Gastroesophageal sphincter (tissue), 3 donors: ENCODE data around the gene OPN4.

Experiments used
- EP300 ChIP-seq: sonication (generic); formaldehyde crosslinking; IDR thresholded peaks from one replicate; pipeline ENCODE4 v1.6.1; 2017; ENCODE audit warnings: antibody characterized with exemption, mild to moderate bottlenecking
- POLR2A ChIP-seq, 2 donors: fragments of 450-650 bp; IDR thresholded peaks; one replicate each; pipeline ENCODE4 v1.6.1; 2017; ENCODE audit warnings: antibody characterized with exemption in 2 of 2, mild to moderate bottlenecking in 2 of 2, moderate library complexity in 1 of 2
- TF ChIP-seq, protein P1 (sequence below), 4 experiments: fragments of 200-600 bp in 2 of 4; fragments of 450-650 bp in 2 of 4; sonication (generic) in 1 of 4; IDR thresholded peaks; one replicate each; pipeline ENCODE4 v1.5.1; 2017 to 2019; ENCODE audit warnings: antibody characterized with exemption in 4 of 4, mild to moderate bottlenecking in 2 of 4, moderate library complexity in 2 of 4

DNA sequence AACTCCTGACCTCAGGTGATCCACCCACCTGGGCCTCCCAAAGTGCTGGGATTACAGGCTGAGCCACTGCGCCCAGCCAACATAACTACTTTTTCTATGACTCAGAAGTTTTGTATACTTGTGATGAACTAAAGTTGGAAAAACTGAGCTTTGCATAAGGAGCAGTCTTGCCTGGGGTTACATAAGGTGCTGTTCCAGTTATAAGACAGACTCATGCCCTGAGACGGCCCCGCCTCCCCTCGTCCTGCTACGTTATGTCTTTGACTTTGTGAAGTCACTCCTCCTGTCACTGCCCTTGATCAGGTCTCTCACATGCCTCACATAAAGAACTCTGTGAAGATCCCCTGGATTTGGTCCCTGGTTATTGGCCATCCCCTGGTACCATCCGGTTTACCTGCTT lies 40.4 kb upstream of the OPN4 start:
- TF ChIP-seq, protein P1, sequence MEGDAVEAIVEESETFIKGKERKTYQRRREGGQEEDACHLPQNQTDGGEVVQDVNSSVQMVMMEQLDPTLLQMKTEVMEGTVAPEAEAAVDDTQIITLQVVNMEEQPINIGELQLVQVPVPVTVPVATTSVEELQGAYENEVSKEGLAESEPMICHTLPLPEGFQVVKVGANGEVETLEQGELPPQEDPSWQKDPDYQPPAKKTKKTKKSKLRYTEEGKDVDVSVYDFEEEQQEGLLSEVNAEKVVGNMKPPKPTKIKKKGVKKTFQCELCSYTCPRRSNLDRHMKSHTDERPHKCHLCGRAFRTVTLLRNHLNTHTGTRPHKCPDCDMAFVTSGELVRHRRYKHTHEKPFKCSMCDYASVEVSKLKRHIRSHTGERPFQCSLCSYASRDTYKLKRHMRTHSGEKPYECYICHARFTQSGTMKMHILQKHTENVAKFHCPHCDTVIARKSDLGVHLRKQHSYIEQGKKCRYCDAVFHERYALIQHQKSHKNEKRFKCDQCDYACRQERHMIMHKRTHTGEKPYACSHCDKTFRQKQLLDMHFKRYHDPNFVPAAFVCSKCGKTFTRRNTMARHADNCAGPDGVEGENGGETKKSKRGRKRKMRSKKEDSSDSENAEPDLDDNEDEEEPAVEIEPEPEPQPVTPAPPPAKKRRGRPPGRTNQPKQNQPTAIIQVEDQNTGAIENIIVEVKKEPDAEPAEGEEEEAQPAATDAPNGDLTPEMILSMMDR (IDR thresholded peaks at IDR 0.05), result no peak
- no peak for TF ChIP-seq EP300
- no peak for TF ChIP-seq POLR2A (IDR thresholded peaks at IDR 0.05)
